Bone marrow (tissue), 2 donors: ENCODE results near the gene RAD51B.
"Not testable (repeated sequence)": the region's sequence is repeated elsewhere in the genome, so short reads cannot be mapped to it uniquely, and the experiment has no call there.

Experiments
- DNase-seq, 2 donors: peaks; one replicate each; lab custom pipeline; 2025; lab: John Stamatoyannopoulos, UW

RAD51B gene

DNA sequence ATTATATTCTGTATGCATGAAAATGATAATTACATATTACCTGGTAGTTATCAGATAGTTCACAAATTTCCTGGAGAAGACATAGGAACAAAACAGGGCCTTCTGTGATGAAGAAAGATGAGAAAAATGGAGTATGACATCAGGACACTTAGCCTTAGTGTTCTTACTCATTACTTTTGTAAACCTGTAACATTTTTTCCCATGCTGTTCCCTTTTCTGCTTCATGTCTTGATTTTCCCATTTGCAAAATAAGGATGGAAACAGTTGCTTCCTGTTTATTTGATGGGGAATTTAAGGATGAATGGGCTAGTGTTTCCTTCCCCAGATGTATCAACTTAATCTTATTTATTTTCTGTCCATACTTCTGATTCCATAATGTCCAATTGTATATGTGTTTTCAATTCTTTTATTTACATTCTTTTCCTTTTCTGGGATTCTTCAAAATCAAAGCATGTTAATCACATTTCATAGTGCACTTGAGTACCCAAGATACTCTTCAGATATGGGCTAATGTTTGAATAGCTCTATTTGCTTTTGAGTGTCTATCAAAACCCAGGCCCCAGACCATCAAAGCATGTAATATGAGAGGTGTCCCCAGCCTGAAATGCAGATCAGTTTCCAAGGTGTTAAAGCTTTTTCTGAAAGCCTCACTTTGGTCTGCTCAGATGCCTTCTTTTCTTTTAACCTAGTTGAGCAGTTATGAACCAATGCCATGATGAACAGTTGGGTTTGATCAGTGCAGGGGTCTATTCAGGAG lies 260.5 kb downstream of the RAD51B start:
- DNase-seq: no peak

DNA sequence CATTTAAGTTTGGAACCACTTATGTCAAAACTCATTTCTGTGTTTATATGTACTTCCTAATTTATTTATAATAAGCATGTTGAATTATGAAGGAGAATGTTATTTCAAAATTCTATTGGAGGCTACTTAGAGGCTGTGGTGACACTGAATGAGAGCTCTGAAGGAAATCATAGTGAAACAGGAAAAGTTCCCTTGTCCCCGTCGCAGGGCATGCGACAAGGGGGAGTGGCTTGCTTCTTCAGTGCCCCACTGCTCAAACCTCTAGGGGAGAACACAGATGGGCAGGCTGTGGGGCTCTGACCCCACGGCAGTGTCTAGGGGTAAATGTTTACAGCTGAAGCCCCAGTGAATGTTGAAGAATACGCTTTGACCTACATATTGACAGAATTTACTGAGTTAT lies 261.9 kb downstream of the RAD51B start:
- DNase-seq: no peak

DNA sequence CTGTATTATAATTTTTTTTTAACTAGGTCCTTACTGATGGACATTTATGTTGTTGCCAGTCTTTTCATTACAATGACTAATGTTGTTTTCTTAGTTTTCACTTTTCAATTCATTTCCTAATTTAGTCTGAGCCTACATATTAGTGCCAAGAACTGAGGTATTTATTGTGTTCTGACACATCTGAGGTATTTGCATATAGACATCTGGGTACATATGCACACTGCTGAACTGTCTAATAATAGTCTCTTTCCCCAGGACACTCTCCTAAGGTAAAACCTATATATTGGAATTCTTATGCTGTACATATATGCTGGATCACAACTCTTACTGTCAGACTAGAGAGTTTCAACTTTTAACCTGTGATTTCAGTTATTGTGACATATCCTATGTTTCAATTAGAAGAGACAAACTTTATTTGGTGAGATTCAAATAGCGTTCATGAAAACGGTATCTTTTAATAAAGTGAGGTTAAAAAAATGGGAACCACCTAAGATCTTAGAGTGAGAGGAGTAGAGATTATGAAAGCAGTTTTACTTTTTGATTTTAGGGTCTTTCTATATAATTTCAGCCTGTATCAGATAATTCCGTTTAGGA lies 263.2 kb downstream of the RAD51B start:
- no peak for DNase-seq

DNA sequence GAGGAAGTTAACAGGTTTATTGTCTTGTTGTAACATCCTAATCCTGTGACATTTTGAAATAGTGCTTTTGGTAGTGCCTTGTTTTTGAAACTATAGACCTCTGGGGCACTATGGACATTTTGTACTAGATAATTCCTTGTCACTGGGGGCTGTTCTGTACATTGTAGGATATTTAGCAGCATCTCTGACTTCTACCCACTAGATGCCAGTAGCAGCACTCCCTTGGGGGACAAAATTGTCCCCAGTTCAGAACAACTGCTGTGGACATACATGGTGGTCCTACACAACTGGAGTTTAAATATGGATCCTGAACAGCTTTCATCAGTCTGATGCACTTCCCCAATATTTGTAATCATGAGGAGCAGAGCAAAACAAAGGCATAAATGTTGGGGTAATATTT lies 264.7 kb downstream of the RAD51B start:
- no peak for DNase-seq

DNA sequence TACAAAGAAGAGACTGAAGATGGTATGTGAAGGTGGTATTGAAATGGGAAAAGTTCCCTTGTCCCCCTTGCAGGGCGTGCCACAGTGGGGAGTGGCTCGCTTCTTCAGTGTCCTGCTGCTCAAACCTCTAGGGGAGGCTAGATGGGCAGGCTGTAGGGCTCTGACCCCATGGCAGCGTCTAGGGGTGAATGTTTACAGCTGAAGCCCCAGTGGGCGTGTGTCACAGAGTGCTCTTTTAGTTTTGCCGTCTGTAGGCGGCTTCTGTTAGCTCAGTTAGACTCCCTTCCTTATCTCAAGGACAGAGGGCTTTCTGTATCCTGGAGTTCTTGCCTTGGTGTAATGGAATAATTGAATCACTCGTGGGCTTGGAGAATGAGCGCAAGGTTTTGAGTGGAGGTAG lies 266.2 kb downstream of the RAD51B start:
- no peak for DNase-seq

DNA sequence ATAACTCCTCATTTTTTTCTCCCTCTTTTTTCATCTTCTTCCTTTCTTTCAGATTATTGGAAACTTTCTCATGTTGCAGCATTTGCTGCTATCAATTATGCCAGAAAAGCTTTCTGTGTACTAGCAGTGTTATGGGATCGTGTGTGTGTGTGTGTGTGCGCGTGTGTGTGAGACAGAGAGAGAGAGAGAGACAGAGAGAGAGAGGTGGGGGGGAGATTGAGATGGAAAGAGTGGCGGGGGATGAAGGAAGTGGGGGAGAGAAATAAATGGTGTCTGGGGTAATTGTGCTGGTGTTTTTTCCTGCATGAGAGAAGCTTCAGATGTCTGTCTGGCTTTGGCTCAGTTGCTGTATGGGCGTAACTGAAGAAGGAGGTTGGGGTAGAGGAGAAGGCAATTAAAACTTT lies 268.9 kb downstream of the RAD51B start:
- DNase-seq: no peak

DNA sequence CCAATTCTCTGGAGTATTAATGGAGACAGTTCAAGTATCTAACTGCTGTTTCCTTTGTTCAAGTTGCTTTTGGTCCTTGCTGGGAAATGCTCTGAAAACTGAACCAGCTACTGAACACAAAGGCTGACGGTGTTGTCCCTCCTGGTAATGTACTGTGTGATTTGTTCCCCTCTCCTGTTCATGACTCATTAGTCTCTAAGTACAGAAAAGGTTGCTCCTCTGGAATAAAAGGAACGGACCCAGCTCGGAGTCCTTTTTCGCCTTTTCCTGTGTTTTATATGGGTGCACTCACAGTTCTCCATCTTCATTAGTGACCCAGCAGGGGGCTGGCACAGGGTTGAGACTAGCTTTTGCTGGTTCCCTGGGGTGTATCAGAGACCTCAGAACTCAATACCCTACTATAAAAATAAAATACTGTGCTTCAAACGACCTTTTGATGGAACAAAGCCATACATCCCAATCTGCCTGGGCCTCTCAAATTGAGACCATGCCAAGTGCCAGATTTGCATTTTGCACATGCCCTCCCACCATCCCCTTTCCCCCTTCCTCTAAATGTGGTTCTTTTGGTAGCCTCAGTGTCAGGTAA lies 269.7 kb downstream of the RAD51B start:
- DNase-seq: no peak

DNA sequence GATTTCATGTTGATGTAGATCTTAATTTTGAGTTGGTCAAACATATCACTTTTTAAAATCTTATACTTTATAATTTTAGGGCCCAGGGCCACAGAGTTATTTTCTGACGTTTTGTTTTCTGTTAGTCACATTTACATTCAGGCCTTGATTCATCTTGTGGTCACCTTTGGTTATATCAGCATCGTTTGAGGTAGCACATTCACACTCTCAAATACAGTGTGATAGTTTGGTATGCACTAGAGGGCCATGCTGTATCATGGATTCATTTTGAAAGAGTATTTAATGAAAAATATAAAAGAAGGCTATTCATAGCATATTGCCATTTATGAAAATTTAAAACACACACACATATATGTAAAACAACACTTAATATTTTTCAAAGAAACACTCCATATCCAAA lies 274.6 kb downstream of the RAD51B start:
- no peak for DNase-seq

DNA sequence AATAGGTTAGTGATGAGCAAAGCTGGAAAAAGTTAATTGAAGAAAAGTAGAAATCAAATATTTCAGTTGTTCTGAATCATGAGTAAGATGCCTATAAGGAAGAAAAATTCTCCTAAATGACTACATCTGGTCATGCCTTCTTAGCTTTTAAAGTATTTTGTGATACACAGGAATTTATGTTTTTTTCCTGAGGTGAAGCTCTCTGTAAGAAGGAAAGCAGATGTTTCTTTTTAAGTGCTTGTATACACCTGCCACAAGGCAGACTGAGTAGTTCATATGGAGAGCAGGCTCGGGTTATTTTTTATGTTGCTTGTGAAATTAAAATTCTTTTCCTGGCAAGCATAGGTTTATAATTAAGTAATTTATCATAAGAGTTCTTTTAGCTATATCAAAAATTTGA lies 275.2 kb downstream of the RAD51B start:
- no peak for DNase-seq

DNA sequence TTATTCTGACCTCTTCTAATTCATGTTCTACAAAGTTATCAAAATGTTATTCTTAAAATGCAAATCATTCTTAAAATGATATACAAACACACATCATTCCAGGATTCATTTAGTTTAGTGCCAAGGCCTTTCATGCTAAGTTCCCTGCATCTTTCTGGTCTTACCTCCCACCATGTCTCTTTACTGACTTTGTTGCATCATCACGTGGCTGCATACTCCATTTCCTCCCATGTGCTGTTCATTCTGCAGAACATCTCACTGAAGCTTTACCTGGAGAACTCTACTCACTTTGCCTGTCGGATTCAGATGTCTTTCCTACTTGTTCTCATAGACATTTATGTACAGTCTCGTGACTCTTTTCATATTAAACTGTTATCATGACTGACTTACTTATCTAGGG lies 278.1 kb downstream of the RAD51B start:
- no peak for DNase-seq

DNA sequence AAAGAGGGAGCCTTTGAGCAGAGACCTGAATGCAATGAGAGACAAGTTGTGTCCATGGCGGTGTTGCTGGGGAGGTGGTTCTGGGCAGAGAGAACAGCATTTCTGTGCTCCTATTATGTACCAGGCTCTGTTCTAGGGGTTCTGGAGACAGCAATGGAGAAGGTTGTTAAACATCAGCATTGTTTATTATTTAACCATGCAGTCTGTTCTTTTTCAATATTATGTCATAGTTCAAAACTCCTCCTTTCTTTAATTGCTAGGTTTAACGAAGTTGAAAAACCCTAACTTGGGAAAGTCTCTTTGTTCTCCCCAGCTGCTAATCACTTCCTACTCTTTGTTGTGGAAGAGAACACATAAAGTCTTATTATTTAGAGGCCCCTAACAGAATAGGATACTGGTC lies 279.3 kb downstream of the RAD51B start:
- no peak for DNase-seq

DNA sequence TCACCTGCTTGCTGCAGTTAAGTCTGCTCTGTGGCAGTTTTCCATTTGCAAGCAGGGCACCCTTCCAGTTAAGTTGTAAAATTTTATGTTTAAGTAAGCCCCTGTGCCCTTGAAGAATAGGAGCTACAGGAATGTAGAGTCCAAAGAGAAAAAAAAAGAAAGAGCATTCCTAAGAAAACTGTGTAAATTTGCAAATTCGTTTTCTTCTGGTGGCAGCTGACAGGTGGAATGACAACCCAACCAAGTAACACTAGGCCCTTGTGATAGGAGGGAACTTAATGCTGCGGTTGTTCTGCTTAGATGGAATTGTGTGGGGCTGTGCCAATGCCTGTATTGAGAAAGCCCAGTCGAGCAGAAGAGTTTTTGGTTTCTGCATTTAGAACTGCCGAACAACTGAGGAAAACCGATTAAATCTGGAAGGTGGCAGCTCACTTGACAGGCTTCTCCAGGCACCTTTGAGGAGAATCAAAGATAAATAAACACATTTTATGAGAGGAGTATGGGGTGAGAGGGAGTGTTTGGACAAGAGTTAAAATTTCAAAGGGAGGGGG lies 280.0 kb downstream of the RAD51B start:
- DNase-seq: no peak

DNA sequence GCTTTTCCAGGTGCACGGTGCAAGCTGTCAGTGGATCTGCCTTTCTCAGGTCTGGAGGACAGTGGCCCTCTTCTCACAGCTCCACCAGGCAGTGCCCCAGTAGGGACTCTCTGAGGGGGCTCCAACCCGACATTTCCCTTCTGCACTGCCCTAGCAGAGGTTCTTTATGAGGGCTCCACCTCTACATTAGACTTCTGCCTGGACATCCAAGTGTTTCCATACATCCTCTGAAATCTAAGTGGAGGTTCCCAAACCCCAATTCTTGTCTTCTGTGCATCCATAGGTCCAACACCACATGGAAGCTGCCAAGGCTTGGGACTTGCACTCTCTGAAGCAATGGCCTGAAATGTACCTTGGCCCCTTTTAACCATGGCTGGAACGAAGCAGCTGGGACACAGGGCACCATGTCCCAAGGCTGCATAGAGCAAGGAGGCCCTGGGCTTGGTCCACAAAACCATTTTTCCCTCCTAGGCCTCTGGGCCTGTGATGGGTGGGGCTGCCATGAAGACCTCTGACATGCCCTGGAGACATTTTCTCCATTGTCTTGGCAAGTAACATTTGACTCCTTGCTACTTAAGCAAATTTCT lies 282.2 kb downstream of the RAD51B start:
- DNase-seq: not testable (repeated sequence)

DNA sequence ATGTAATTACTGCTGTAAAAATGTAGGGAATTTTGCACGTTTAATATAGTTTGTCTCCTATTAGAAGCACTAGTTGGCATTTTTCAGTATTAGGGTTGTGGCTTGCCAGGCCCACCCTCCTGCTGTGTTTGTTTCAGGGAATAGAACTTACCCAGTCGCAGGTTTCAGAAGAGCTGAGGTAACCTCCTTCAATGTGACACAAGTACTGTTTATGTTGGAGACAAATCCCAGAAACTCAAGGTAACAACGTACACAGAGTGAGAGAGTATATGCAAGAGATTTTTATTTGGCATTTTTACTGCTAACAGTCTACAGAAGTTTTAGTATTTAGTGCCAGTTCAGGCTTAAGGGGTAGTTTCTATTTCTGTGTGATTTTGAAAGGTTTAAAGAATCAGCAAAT lies 284.3 kb downstream of the RAD51B start:
- DNase-seq: no peak

DNA sequence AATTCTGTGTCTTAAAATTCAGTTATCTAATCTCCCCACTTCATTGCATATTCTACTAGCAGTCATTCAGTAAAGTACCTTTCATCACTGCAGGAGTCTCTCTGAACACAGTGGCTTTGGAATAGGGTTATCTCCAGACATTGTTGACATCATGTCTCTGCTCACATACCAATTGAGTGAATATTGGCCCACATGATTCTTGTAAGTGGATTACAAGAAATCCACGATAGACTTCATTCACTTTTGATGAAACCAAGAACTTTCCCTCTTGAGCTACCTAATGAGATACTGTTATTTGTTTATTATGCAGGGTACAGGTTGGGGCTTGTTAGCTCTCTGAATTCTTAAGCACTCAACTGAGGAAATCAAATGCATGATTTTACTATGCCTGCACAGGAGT lies 284.9 kb downstream of the RAD51B start:
- DNase-seq: no peak

DNA sequence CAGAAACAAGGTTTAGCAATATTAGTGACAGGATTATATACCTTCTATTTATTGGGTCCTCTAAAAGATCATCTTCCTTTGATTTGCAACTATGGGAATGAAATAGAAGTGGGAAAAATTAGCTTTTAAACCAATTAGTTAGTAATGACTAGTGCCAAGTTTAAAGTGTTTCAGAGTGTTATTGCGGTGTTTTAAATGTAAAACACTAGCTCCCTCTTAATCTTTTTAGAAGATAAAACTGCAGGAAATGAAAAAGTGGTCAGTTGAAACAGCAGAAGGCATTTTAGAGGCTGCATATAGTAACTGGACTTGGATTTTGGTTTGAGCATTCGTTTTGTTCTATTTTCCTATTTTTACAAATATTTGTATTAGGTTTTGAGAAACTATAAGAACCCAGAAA lies 286.2 kb downstream of the RAD51B start:
- no peak for DNase-seq

DNA sequence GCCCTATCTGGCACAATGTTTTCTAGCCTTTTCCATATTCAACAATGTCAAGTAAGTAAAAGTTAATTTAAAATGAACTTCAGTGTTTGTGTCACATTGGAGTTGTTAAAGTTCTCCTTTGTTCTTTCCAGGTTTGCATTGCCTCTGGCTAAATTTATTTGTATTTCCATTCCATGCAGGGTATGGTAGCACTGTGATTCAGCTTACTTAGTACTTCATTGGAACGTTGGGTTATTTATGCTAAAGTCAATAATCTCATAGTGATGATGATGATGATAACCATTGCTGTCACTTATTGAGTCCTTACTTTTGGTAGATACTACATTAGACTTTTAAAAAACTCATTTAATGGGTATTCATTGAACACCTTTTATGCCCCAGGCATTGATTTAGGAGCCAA lies 286.9 kb downstream of the RAD51B start:
- DNase-seq: no peak

DNA sequence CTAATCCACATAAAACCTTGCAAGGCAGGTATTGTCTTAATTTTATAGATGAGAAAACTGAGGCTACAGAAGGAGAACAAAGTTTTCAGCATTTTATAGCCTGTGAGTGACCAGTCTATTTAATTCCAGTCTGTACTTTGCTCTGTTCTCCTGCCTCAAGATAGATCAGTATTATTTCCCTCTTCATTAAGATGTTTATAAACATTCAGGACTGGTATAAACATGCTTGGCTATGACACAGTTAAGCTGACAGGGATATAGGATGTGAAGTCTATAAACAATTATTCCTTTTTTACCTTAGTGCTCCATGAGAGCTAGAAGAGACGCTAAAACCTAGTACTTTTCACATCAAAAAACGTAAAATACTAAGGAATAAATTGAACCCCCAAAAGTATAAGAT lies 287.3 kb downstream of the RAD51B start:
- no peak for DNase-seq

DNA sequence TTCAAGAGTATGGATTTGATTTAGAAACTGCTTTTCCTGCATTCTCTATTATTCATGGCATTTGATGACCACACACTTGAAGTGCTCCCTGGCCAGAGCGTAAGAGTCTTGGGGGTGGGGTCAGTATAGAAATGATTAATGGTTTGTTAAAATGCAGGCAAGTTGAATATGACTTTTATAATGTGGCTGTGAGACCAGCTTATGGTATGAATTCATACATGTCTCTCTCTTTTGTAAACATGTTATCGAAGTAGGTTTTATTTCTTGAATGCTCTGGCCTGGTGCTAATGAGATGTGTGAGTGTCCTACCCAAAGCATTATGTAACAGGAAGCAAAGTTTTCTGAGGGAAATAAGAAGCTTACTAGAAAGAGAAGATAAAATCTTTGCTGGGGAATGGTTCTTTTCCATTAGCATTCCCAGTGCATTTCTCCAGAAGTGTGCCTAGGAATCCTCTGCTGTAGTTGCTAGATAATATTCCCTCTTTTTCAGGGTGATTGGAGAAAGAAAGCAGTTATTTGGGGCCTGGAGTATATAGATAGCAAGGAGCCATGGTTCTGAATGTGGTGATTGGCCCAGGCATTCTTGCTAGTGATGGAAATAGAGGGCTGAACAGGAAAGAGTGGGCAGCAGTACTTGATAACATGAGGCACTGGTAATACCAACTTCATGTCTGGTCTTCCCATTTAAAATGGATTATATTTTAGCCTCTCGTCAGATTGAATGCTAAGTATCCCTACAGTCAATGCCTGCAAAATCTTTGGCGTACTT lies 289.7 kb downstream of the RAD51B start:
- DNase-seq: no peak

DNA sequence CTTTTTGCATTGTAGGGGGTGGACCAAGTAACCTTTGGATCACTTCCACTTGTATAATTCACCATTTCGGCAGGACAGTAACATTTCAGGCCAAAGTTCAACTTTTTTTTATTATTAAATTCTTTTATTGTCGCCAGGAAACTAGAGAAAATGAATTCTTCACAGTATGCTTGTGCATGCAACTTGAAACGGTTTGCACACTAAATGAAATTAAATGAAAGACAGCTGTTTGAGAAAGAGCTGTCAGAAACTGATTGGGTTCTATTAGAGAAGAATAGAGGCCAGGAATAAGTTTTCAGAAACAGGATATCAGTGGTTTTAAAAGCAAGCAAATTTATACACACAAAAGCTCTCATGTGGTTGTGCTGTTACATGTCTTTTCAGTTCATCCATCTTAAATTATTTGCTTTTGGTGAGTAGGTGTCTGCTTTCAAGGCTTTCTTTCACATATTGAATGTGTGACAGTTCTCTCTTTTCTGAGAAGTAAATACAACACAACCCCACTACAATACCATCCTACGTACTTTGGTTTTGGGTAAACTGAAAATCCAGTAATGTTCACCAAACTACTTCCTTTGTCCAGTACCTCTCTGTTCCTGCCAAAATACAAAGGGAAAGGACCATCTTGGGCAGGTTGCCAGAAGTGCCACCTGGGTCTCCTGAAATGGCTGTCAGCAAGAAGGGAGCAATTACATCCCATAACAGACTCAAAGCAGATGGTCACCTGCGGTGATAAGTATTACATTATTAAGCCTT lies 291.7 kb downstream of the RAD51B start:
- DNase-seq: no peak

DNA sequence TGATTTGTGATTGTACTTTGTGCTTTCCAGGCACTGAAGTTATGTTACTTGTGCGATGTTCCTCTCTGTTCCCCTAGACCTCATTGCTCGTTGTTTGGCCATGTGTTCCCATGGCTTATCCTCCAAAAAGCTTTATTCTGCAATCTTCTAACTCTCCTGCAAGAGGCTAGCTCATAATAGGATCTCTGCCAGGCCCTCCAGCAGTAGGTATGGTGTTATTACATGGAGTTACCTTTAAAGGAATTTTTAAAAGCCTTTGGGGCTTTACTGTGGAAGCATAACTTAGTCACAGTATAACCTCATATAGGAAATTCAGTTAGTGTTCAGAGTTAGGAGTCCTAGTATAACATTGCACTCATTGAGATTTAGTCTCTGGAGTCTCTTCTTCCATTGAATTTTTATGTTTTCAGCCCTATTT lies 292.3 kb downstream of the RAD51B start:
- no peak for DNase-seq
